Thyroid gland (tissue), 4 donors: Measurements from ENCODE around the gene GPSM1. TPM values are rescaled to one million over a fixed set of nuclear protein-coding genes. Genes with fewer than 3 reads are reported as not detected.

Experiments
- DNase-seq, 2 donors: peaks; one replicate each; pipeline ENCODE4 v3.0.0-alpha.2; 2019
- H3K27ac ChIP-seq, 3 donors: fragments of 200-600 bp; sonication (generic); 1 replicate in 2 of 3; 2 replicates in 1 of 3; pipeline ENCODE4 v1.5.1; 2016 to 2019; ENCODE audit warnings: mild to moderate bottlenecking in 1 of 3, moderate library complexity in 1 of 3
- H3K27me3 ChIP-seq: fragments of 200-600 bp; sonication (generic); one replicate; pipeline ENCODE4 v1.5.1; 2019
- H3K36me3 ChIP-seq, 2 donors: fragments of 200-600 bp; sonication (generic); one replicate each; pipeline ENCODE4 v1.5.1; 2016 to 2019
- H3K4me1 ChIP-seq, 2 donors: fragments of 200-600 bp; sonication (generic); one replicate each; pipeline ENCODE4 v1.5.1; 2017 to 2019
- H3K4me3 ChIP-seq, 3 donors: fragments of 200-600 bp; sonication (generic); replicated peaks in 1 of 3; 1 replicate in 2 of 3; 2 replicates in 1 of 3; pipeline ENCODE4 v1.5.1; 2016; ENCODE audit warnings: mild to moderate bottlenecking in 1 of 3
- H3K9me3 ChIP-seq: fragments of 200-600 bp; sonication (generic); one replicate; pipeline ENCODE4 v1.5.1; 2017
- POLR2A ChIP-seq, 2 donors: fragments of 450-650 bp; IDR thresholded peaks; one replicate each; pipeline ENCODE4 v1.6.1; 2017; ENCODE audit warnings: antibody characterized with exemption in 2 of 2, mild to moderate bottlenecking in 2 of 2, moderate library complexity in 1 of 2
- WGBS, 2 donors: methylation state at CpG; one replicate each; pipeline ENCODE4 v1.1.5; 2017; 5-methylcytosine and 5-hydroxymethylcytosine counted together
- intact Hi-C: fragments of 100-400 bp; cut with DNase I; formaldehyde crosslinking; loops from one replicate; pipeline ENCODE4 v1.15.1; 2023
- total RNA-seq, 4 donors: library from RNA; depleted of rRNA; stranded (reverse); fragments of >200 nt; gene quantifications; one replicate each; pipeline ENCODE4 v1.2.3, GENCODE V29; 2016
- TF ChIP-seq, protein P1 (sequence below), 6 experiments: fragments of 200-600 bp in 3 of 6; fragments of 450-650 bp in 3 of 6; sonication (generic) in 3 of 6; IDR thresholded peaks; one replicate each; pipeline ENCODE4 v1.5.1; 2016 to 2019; ENCODE audit warnings: antibody characterized with exemption in 6 of 6, mild to moderate bottlenecking in 2 of 6, inconsistent platforms in 1 of 6, moderate library complexity in 1 of 6

GPSM1 gene
- total RNA-seq, 4 donors from 2014 or later: 5.9 to 18.1 (median 12.2) TPM

DNA sequence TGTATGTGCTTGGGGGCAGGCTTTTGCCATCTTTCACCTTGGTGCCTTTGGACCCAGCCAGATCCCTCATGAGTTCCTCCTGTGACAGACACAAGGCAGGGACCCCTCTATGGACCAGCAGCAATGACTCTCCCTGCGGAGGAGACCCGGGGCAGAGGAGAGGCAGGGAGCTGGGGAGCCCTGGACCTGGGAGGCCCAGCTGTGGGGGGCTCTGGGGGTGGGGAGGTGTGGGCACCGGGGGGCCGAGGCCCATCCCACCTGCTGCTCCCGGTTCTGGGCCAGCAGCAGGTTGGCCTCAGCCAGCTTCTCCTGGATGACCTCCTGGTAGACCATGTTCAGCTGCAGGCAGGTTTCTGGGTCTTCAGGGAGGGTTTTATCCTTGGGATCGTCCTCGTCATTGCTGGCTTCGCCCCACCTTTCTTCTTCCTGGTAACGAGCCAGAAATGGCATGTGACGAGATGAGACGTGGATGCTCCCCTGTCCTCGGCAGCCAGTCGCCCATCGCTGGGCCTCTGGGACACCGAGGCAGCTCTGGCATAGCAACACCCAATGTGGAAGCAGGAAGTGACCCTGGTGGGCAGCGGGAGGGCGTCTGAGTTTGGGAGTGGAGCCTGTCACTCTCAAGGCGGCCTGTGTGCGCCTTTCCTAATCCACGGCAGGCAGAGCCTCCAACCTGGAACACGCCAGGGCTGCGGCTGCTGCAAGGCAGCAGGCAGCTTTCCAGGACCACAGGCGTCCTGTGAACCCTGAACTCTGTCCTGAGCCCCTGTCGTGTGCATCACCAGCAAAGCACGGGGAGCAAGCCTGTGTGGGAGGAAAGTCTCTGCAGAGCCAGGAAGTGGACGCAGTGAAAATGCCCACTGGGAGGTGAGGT, 68.2 kb downstream of the GPSM1 start:
- WGBS, 2 donors: 92 to 96% methylated on average over 16 to 26 of the region's 26 CpGs
- H3K36me3 ChIP-seq: peaks cover 16 to 50% of the 10 kb centered on the region in 2 donors
- peaks cover 14 to 15% of the 10 kb centered on the region in 2 donors for H3K4me1 ChIP-seq
- no peak overlapping the region for H3K27ac ChIP-seq
- no peaks in the 10 kb centered on the region for H3K9me3 ChIP-seq
- intact Hi-C loops: no loop called here
- no peak overlapping the region for H3K4me3 ChIP-seq
- no peak for DNase-seq
- TF ChIP-seq, protein P1, sequence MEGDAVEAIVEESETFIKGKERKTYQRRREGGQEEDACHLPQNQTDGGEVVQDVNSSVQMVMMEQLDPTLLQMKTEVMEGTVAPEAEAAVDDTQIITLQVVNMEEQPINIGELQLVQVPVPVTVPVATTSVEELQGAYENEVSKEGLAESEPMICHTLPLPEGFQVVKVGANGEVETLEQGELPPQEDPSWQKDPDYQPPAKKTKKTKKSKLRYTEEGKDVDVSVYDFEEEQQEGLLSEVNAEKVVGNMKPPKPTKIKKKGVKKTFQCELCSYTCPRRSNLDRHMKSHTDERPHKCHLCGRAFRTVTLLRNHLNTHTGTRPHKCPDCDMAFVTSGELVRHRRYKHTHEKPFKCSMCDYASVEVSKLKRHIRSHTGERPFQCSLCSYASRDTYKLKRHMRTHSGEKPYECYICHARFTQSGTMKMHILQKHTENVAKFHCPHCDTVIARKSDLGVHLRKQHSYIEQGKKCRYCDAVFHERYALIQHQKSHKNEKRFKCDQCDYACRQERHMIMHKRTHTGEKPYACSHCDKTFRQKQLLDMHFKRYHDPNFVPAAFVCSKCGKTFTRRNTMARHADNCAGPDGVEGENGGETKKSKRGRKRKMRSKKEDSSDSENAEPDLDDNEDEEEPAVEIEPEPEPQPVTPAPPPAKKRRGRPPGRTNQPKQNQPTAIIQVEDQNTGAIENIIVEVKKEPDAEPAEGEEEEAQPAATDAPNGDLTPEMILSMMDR (IDR thresholded peaks at IDR 0.05): no peak
- no peak for TF ChIP-seq POLR2A (IDR thresholded peaks at IDR 0.05)
- no peaks in the 10 kb centered on the region for H3K27me3 ChIP-seq

DNA sequence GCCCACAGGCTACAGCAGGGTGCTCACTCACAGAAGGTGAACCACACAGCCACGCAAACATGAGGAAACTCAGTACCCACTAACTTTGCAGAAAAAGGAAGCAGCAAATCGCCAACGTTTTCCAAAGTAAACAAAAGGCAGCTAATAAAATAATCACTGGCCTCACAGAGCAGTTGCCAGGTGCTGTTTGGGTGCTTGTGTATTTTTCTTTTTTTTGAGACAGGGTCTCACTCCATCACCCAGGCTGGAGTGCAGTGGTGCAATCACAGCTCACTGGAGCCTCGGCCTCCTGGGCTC, 68.8 kb downstream of the GPSM1 start:
- H3K4me3 ChIP-seq: no peak overlapping the region
- H3K27ac ChIP-seq: no peak overlapping the region
- peaks cover 16 to 50% of the 10 kb centered on the region in 2 donors for H3K36me3 ChIP-seq
- TF ChIP-seq, protein P1 (IDR thresholded peaks at IDR 0.05): no peak
- TF ChIP-seq POLR2A (IDR thresholded peaks at IDR 0.05): no peak
- WGBS, 2 donors: 87 to 89% methylated on average over 4 of the region's 4 CpGs
- intact Hi-C loops: no loop called here
- no peak for DNase-seq
- H3K27me3 ChIP-seq: no peaks in the 10 kb centered on the region
- peaks cover 16 to 17% of the 10 kb centered on the region in 2 donors for H3K4me1 ChIP-seq
- no peaks in the 10 kb centered on the region for H3K9me3 ChIP-seq

DNA sequence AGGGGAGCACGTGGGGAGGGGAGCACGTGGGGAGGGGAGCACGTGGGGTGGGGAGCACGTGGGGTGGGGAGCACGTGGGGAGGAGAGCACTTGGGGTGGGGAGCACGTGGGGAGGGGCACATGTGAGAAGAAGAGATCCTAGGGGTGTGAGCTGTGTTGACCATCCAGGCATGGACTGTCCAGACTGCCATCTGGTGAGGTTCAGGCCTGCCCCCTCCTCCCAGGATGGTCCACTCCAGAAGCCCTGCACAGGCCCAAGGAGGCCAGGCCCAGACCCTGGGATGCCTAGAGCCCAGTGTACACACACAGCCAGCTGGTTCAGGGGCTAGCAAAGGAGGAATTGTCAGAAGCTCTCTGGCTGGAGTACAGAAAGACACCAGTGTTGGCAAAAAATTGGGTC, 70.3 kb downstream of the GPSM1 start:
- H3K27me3 ChIP-seq: no peaks in the 10 kb centered on the region
- no peak overlapping the region for H3K27ac ChIP-seq
- H3K4me1 ChIP-seq: peaks cover 16 to 17% of the 10 kb centered on the region in 2 donors
- H3K36me3 ChIP-seq: peaks cover 16 to 39% of the 10 kb centered on the region in 2 donors
- TF ChIP-seq, protein P1 (IDR thresholded peaks at IDR 0.05): no peak
- no peak for TF ChIP-seq POLR2A (IDR thresholded peaks at IDR 0.05)
- no peaks in the 10 kb centered on the region for H3K9me3 ChIP-seq
- H3K4me3 ChIP-seq: no peak overlapping the region
- 72 to 88% methylated on average over 6 of the region's 6 CpGs for WGBS, 2 donors
- DNase-seq: no peak
- intact Hi-C loops: no loop called here

DNA sequence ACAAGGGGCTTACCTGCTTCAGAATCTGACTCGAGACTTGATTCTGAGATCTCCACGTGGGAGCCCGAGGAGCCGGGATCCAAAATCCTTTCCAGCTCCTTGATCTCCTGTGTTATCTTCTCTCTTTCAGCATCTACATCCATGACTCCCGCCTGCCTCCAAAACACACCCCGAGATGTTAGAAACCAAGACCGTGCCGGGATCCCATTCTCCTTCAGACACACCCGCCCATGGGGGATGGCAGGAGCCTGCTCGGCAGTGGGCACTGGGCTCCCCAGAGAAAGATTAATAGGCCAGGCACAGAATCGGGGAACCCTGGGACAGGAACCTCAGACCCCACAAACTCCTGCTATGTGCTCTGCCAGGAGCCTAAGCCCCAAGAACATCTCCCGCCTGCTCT, 70.9 kb downstream of the GPSM1 start:
- Histone ChIP-seq H3K27ac (no peak overlapping the region), H3K36me3 (peaks cover 14 to 37% of the 10 kb centered on the region in 2 donors), H3K4me1 (peaks cover 16 to 17% of the 10 kb centered on the region in 2 donors), H3K27me3 (no peaks in the 10 kb centered on the region), H3K4me3 (no peak overlapping the region), H3K9me3 (no peaks in the 10 kb centered on the region)
- no peak for DNase-seq
- WGBS, 2 donors: 93 to 96% methylated on average over 12 of the region's 12 CpGs
- TF ChIP-seq POLR2A (IDR thresholded peaks at IDR 0.05): no peak
- TF ChIP-seq, protein P1 (IDR thresholded peaks at IDR 0.05): no peak
- intact Hi-C loops: no loop called here
